Mesendoderm (in vitro differentiated cells): ENCODE measurements around the gene MOB3B.
"Not testable (repeated sequence)": the region's sequence is repeated elsewhere in the genome, so short reads cannot be mapped to it uniquely, and the experiment has no call there.

Source experiments
- DNase-seq: peaks from one replicate; pipeline ENCODE4 v3.0.0; 2013
- H2AK5ac ChIP-seq: 2 replicates; pipeline ENCODE4 v1.6.1; 2013; ENCODE audit warnings: low read length, inconsistent platforms
- H2BK120ac ChIP-seq: 2 replicates; pipeline ENCODE4 v1.6.1; 2013; ENCODE audit warnings: low read depth, mild to moderate bottlenecking, low read length, moderate library complexity, mixed read lengths
- H2BK15ac ChIP-seq: replicated peaks from 2 replicates; pipeline ENCODE4 v1.6.1; 2013; ENCODE audit warnings: low read depth, mild to moderate bottlenecking, moderate library complexity
- H2BK5ac ChIP-seq: 2 replicates; pipeline ENCODE4 v1.6.1; 2013; ENCODE audit warnings: low read length, inconsistent platforms
- H3K18ac ChIP-seq: 2 replicates; pipeline ENCODE4 v1.6.1; 2013; ENCODE audit warnings: mild to moderate bottlenecking, low read length, mixed read lengths
- H3K23ac ChIP-seq: one replicate; pipeline ENCODE4 v1.6.1; 2013; ENCODE audit warnings: low read length
- H3K27ac ChIP-seq: 2 replicates; pipeline ENCODE4 v1.5.1; 2013; ENCODE audit warnings: low read depth, mild to moderate bottlenecking, inconsistent platforms, low read length, moderate library complexity
- H3K27me3 ChIP-seq: 2 replicates; pipeline ENCODE4 v1.6.1; 2013; ENCODE audit warnings: low read length, control low read depth, mild to moderate bottlenecking, inconsistent platforms; ENCODE audit not compliant: insufficient read depth, poor library complexity
- H3K36me3 ChIP-seq: 2 replicates; pipeline ENCODE4 v1.6.1; 2013; ENCODE audit warnings: low read length, inconsistent platforms; ENCODE audit not compliant: control insufficient read depth, insufficient read depth
- H3K4ac ChIP-seq: one replicate; pipeline ENCODE4 v1.6.1; 2013; ENCODE audit warnings: low read depth, mild to moderate bottlenecking, low read length, moderate library complexity
- H3K4me1 ChIP-seq: 2 replicates; pipeline ENCODE4 v1.6.1; 2013; ENCODE audit warnings: low read depth, low read length, inconsistent platforms; ENCODE audit not compliant: control insufficient read depth
- H3K4me2 ChIP-seq: 2 replicates; pipeline ENCODE4 v1.6.1; 2013; ENCODE audit warnings: low read length
- H3K4me3 ChIP-seq: 2 replicates; pipeline ENCODE4 v1.5.1; 2013; ENCODE audit warnings: mild to moderate bottlenecking, low read length
- H3K56ac ChIP-seq: one replicate; pipeline ENCODE4 v1.6.1; 2013; ENCODE audit warnings: low read length
- H3K79me1 ChIP-seq: 2 replicates; pipeline ENCODE4 v1.6.1; 2013; ENCODE audit warnings: low read length, inconsistent platforms
- H3K79me2 ChIP-seq: 2 replicates; pipeline ENCODE4 v1.6.1; 2013; ENCODE audit warnings: mild to moderate bottlenecking, low read length; ENCODE audit not compliant: control insufficient read depth, insufficient read depth
- H3K9ac ChIP-seq: 2 replicates; pipeline ENCODE4 v1.6.1; 2013; ENCODE audit warnings: low read length, inconsistent platforms
- H4K5ac ChIP-seq: one replicate; pipeline ENCODE4 v1.6.1; 2013; ENCODE audit warnings: low read length
- H4K8ac ChIP-seq: one replicate; pipeline ENCODE4 v1.6.1; 2013; ENCODE audit warnings: low read depth, mild to moderate bottlenecking, control low read depth, low read length, moderate library complexity
- WGBS: extraction: QIAGEN DNeasy Blood & Tissue Kit; methylation state at CpG from one replicate; pipeline ENCODE4 v1.1.7; 2013; ENCODE audit warnings: low lambda C conversion rate, missing lambda C conversion rate; ENCODE audit not compliant: insufficient coverage; ENCODE audit errors: extremely low coverage; 5-methylcytosine and 5-hydroxymethylcytosine counted together

The MOB3B gene

GRCh38 chr9:27467486-27467885 is 62.1 kb downstream of the MOB3B start:
- Histone ChIP-seq H3K27me3 (no peaks in the 10 kb centered on the region), H3K36me3 (no peaks in the 10 kb centered on the region), H3K23ac (no peak overlapping the region), H3K4me2 (no peak overlapping the region), H2AK5ac (no peak overlapping the region), H4K8ac (no peak overlapping the region), H3K79me2 (no peaks in the 10 kb centered on the region), H3K27ac (no peak overlapping the region), H3K56ac (no peak overlapping the region), H2BK5ac (no peak overlapping the region), H3K4ac (no peak overlapping the region), H3K4me3 (no peak overlapping the region), H3K79me1 (no peaks in the 10 kb centered on the region), H3K18ac (no peak overlapping the region), H4K5ac (no peak overlapping the region), H2BK15ac (no peak overlapping the region), H3K4me1 (no peaks in the 10 kb centered on the region), H3K9ac (no peak overlapping the region), H2BK120ac (no peak overlapping the region)
- no peak for DNase-seq
- WGBS = no CpG with 5 or more reads among the region's 4 CpGs

- not testable (repeated sequence) for H3K27me3 ChIP-seq, H2AK5ac ChIP-seq, H3K4me2 ChIP-seq, H3K4ac ChIP-seq, H2BK5ac ChIP-seq, H3K4me1 ChIP-seq, H3K18ac ChIP-seq, H3K23ac ChIP-seq, H2BK120ac ChIP-seq, DNase-seq, H3K9ac ChIP-seq, H3K56ac ChIP-seq, H3K79me1 ChIP-seq, H3K4me3 ChIP-seq, H3K27ac ChIP-seq, H3K79me2 ChIP-seq, H2BK15ac ChIP-seq, H4K8ac ChIP-seq, H3K36me3 ChIP-seq, H4K5ac ChIP-seq
- no CpG with 5 or more reads among the region's 6 CpGs for WGBS
Observed at GRCh38 chr9:27466516-27466915, 63.1 kb downstream of the MOB3B start.

GRCh38 chr9:27464950-27465349 is 64.7 kb downstream of the MOB3B start:
- H2BK120ac ChIP-seq, H3K79me2 ChIP-seq, H3K9ac ChIP-seq, H4K8ac ChIP-seq, H3K36me3 ChIP-seq, DNase-seq, H3K4me3 ChIP-seq, H3K18ac ChIP-seq, H4K5ac ChIP-seq, H3K27ac ChIP-seq, H3K23ac ChIP-seq, H3K4me1 ChIP-seq, H3K56ac ChIP-seq, H3K4ac ChIP-seq, H2BK5ac ChIP-seq, H2BK15ac ChIP-seq, H2AK5ac ChIP-seq, H3K27me3 ChIP-seq, H3K4me2 ChIP-seq, H3K79me1 ChIP-seq: not testable (repeated sequence)
- no CpG with 5 or more reads among the region's 3 CpGs for WGBS

GRCh38 chr9:27462846-27463245 is 66.8 kb downstream of the MOB3B start:
- no peak overlapping the region for H2BK15ac ChIP-seq
- no peak overlapping the region for H4K8ac ChIP-seq
- no peak overlapping the region for H3K18ac ChIP-seq
- H3K4ac ChIP-seq = no peak overlapping the region
- no peak overlapping the region for H3K27ac ChIP-seq
- no peak overlapping the region for H3K4me2 ChIP-seq
- H3K36me3 ChIP-seq = no peaks in the 10 kb centered on the region
- no peak for DNase-seq
- no peak overlapping the region for H4K5ac ChIP-seq
- no peak overlapping the region for H3K9ac ChIP-seq
- WGBS = no CpG with 5 or more reads among the region's 2 CpGs
- H3K4me3 ChIP-seq = no peak overlapping the region
- H2BK5ac ChIP-seq = no peak overlapping the region
- no peak overlapping the region for H3K56ac ChIP-seq
- no peaks in the 10 kb centered on the region for H3K27me3 ChIP-seq
- no peak overlapping the region for H2AK5ac ChIP-seq
- no peaks in the 10 kb centered on the region for H3K79me1 ChIP-seq
- no peak overlapping the region for H3K23ac ChIP-seq
- H3K79me2 ChIP-seq = no peaks in the 10 kb centered on the region
- peaks cover 4% of the 10 kb centered on the region for H3K4me1 ChIP-seq
- no peak overlapping the region for H2BK120ac ChIP-seq

GRCh38 chr9:27462434-27462833 is 67.2 kb downstream of the MOB3B start:
- no peak overlapping the region for H3K18ac ChIP-seq
- H3K4ac ChIP-seq = no peak overlapping the region
- no peaks in the 10 kb centered on the region for H3K27me3 ChIP-seq
- WGBS = no CpG with 5 or more reads among the region's 2 CpGs
- no peak overlapping the region for H4K5ac ChIP-seq
- H3K79me1 ChIP-seq = no peaks in the 10 kb centered on the region
- H3K79me2 ChIP-seq = no peaks in the 10 kb centered on the region
- no peak overlapping the region for H2AK5ac ChIP-seq
- H3K36me3 ChIP-seq = no peaks in the 10 kb centered on the region
- no peak overlapping the region for H2BK120ac ChIP-seq
- H3K27ac ChIP-seq = no peak overlapping the region
- H3K4me3 ChIP-seq = no peak overlapping the region
- H2BK15ac ChIP-seq = no peak overlapping the region
- H3K9ac ChIP-seq = no peak overlapping the region
- no peak overlapping the region for H3K4me2 ChIP-seq
- no peak overlapping the region for H4K8ac ChIP-seq
- peaks cover 6% of the 10 kb centered on the region for H3K4me1 ChIP-seq
- H2BK5ac ChIP-seq = no peak overlapping the region
- H3K56ac ChIP-seq = no peak overlapping the region
- no peak for DNase-seq
- H3K23ac ChIP-seq = no peak overlapping the region

GRCh38 chr9:27460226-27461023 is 69.2 kb downstream of the MOB3B start:
- no peak overlapping the region for H3K4me2 ChIP-seq
- no peaks in the 10 kb centered on the region for H3K79me1 ChIP-seq
- H2BK5ac ChIP-seq = no peak overlapping the region
- no peak overlapping the region for H3K23ac ChIP-seq
- DNase-seq = no peak
- H2AK5ac ChIP-seq = no peak overlapping the region
- peaks cover 11% of the 10 kb centered on the region for H3K4me1 ChIP-seq
- no peak overlapping the region for H4K8ac ChIP-seq
- H3K4me3 ChIP-seq = no peak overlapping the region
- no peaks in the 10 kb centered on the region for H3K79me2 ChIP-seq
- no peaks in the 10 kb centered on the region for H3K36me3 ChIP-seq
- no peak overlapping the region for H3K27ac ChIP-seq
- H3K27me3 ChIP-seq = no peaks in the 10 kb centered on the region
- H3K4ac ChIP-seq = no peak overlapping the region
- H4K5ac ChIP-seq = no peak overlapping the region
- WGBS = no CpG with 5 or more reads among the region's 5 CpGs
- no peak overlapping the region for H2BK120ac ChIP-seq
- H3K9ac ChIP-seq = no peak overlapping the region
- no peak overlapping the region for H3K56ac ChIP-seq
- no peak overlapping the region for H3K18ac ChIP-seq
- H2BK15ac ChIP-seq = no peak overlapping the region
